GM18502 (cell line): ENCODE data around the gene SLC11A1.
A peak's percentile ranks its signal among the peaks of the same experiment; 100 is the strongest.

ENCODE experiments used
- ATAC-seq: cut with Tn5 transposase; IDR thresholded peaks from one replicate; pipeline ENCODE4 v1.9.1; 2021; ENCODE audit warnings: mild to moderate bottlenecking; ENCODE audit not compliant: unreplicated experiment, poor library complexity

SLC11A1 gene

GRCh38 chr2:218403810-218404209, 21.7 kb downstream of the SLC11A1 start:
- ATAC-seq: no peak

GRCh38 chr2:218404351-218405085, 22.4 kb downstream of the SLC11A1 start:
- no peak for ATAC-seq

DNA sequence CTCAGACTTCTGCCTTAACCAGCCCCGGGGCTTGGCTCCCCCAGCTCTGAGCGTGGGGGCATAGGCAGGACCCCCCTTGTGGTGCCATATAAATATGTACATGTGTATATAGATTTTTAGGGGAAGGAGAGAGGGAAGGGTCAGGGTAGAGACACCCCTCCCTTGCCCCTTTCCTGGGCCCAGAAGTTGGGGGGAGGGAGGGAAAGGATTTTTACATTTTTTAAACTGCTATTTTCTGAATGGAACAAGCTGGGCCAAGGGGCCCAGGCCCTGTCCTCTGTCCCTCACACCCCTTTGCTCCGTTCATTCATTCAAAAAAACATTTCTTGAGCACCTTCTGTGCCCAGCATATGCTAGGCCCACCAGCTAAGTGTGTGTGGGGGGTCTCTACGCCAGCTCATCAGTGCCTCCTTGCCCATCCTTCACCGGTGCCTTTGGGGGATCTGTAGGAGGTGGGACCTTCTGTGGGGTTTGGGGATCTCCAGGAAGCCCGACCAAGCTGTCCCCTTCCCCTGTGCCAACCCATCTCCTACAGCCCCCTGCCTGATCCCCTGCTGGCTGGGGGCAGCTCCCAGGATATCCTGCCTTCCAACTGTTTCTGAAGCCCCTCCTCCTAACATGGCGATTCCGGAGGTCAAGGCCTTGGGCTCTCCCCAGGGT, 23.1 kb downstream of the SLC11A1 start:
- no peak for ATAC-seq

- no peak for ATAC-seq
Observed at GRCh38 chr2:218405746-218406208, 23.7 kb downstream of the SLC11A1 start.

GRCh38 chr2:218406209-218406948, 24.3 kb downstream of the SLC11A1 start:
- peak; percentile 85 for ATAC-seq

GRCh38 chr2:218406949-218407618, 25.0 kb downstream of the SLC11A1 start:
- peak; percentile 10 for ATAC-seq

DNA sequence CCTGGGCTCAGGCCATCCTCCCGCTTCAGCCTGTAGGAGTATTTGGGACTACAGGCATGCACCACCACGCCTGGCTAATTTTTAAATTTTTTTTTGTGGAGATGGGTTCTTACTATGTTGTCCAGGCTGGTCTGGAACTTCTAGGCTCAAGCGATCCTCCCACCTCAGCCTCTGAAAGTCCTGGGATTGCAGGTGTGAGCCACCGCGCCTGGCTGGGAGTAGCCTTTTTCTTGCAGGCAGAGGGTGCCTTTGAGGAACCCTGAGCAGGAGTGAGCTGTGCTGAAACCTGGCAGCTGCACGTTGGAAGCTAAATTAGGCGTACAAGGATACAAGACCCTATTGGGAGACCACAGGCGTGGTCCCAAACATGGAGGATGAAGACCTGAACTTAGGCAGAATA, 25.6 kb downstream of the SLC11A1 start:
- no peak for ATAC-seq

DNA sequence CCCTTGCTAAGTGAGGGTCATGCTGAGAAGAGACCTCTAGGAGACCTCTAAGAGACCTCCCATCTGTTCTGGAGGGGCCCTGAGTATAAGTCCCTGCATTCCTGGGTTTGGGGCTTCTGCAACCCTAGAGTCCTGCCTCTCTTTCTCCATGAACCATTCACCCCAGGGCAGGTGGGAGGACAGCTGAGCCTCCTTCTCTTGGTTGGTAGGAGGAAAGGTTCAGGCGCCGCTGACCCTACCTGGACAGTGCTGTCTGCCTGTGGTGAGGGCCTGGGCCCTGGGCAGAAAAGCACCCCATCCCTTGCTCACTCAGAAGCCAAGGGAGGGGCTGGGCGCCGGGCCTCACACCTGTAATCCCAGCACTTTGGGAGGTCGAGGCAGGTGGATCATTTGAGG, 36.2 kb downstream of the SLC11A1 start:
- no peak for ATAC-seq

GRCh38 chr2:218418717-218419458, 36.8 kb downstream of the SLC11A1 start, which contains the start of gene VIL1:
VIL1 (plus strand) TSS chr2:218419123; CDS start chr2:218423779, 4,656 bp downstream.
- no peak for ATAC-seq

- no peak for ATAC-seq
Observed at GRCh38 chr2:218419630-218420216, 37.6 kb downstream of the SLC11A1 start.

DNA sequence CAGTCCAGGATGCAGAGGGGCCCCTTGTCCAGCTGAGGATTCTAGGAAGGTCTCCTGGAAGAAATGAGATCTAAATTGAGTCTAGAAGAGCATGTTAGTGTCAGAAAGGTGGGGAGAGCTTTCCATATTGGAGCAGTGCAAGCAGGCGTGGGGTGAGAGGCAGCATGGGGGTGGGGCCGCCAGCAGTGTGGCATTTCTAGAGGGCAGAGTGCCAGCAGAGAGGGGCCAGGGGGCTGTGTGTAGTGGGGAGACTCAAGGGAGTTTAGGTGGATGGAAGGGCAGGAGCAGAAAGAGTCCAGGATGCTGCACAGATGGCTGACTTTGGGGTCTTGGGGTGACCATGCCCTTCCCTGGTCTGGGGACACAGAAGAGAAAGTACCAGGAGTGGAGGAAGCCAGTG, 39.0 kb downstream of the SLC11A1 start:
- no peak for ATAC-seq

DNA sequence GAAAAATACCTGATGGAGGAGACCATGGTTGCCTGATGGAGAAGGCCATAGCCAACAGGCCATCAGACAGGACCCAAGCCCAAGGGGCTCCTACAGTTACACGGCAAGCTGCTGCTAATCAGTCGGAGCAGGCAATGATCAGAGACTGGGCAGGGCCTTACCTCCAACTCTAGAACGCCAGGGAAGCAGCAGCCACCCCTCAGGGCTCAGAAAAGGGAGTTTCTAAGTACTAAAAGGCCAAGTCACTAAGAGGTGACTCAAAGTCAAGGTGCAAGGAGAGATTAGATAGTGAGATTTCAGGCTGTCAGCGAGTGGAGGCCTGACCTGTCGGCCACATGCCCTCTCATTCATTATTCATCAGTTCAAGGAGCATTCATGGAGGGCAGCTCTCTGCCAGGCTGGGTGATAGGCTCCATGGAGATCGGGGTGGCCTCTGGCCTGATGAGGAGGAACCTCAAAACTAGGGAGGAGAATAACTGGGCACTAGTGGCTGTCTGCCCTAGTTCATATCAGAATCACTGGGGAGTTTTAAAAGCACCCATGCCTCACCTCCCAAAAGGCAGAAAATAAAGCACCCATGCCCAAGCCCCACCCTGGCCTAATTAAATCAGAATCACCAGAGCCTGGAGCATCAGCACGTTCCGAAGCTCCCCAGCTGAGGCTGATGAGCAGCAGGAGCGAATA, 40.5 kb downstream of the SLC11A1 start:
- ATAC-seq: no peak

DNA sequence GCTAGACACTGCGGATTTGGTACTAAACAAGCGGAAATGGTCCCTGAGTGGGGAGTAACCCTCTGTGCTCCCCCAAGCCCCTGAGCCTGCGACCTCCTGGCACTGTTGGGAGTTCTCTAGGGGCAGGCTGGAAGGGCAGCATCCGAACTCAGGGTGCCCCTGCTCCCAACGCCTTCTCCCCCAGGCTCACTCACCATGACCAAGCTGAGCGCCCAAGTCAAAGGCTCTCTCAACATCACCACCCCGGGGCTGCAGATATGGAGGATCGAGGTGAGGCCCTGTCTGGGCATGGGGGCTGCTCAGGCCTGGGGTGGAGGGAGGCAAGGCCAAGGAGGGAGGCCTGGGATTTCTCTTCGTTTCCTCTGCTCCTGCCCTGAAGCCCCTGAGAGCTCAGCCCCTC, 41.5 kb downstream of the SLC11A1 start:
- no peak for ATAC-seq

DNA sequence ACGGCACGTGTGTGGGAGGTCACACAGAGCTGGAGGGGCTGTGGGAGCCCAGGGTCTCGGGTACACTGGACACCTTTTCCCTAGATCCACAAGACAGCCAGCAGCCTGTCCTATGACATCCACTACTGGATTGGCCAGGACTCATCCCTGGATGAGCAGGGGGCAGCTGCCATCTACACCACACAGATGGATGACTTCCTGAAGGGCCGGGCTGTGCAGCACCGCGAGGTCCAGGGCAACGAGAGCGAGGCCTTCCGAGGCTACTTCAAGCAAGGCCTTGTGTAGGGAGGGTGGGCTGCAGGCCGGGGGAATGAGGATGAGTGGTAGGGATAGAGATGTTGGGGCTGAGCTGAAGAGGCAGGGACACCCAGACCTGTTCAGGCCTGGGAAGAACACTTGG, 43.5 kb downstream of the SLC11A1 start:
- no peak for ATAC-seq

GRCh38 chr2:218427741-218428140, 45.7 kb downstream of the SLC11A1 start:
- ATAC-seq: no peak

GRCh38 chr2:218428846-218429558, 46.9 kb downstream of the SLC11A1 start:
- ATAC-seq: no peak

- ATAC-seq: no peak
Observed at GRCh38 chr2:218429911-218430692, 48.0 kb downstream of the SLC11A1 start.

DNA sequence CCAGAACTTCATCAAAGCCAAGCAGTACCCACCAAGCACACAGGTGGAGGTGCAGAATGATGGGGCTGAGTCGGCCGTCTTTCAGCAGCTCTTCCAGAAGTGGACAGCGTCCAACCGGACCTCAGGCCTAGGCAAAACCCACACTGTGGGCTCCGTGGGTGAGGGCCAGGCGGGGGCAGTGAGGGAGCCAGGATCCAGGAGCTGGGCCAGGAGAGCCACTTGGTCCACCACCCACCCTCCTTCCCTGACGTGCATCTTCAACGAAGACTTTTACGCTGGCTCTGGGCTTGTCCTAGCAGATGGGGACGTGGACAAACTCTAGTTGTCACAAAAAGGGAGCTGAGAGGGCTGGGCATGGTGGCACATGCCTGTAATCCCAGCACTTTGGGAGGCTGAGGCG, 48.6 kb downstream of the SLC11A1 start:
- ATAC-seq: no peak
